PC-3 (cell line): ENCODE results near the gene DOP1B. TPM values are rescaled to one million over a fixed set of nuclear protein-coding genes. Genes with fewer than 3 reads are reported as not detected.
A peak's percentile ranks its signal among the peaks of the same experiment; 100 is the strongest.
"Not testable (repeated sequence)": the region's sequence is repeated elsewhere in the genome, so short reads cannot be mapped to it uniquely, and the experiment has no call there.

Experiments
- ATAC-seq: fragments of 200-7000 bp; cut with Tn5 transposase; 2 replicates; pipeline ENCODE4 v1.9.1; 2020; ENCODE audit warnings: mild to moderate bottlenecking, moderate library complexity
- BruUV-seq: library from RNA; stranded (reverse); fragments of 400-500 nt; replicated peaks from 2 replicates; lab custom pipeline; 2021; lab: Mats Ljungman, UMichigan
- CTCF ChIA-PET: fragments of 300-600 bp; sonication (Branson Sonifier 250); formaldehyde crosslinking; loops from one replicate; lab custom pipeline; 2022; ENCODE audit warnings: antibody characterized with exemption; lab: Charles Lee
- POLR2A ChIA-PET: fragments of 300-600 bp; sonication (Branson Sonifier 250); formaldehyde crosslinking; loops from one replicate; lab custom pipeline; 2022; ENCODE audit warnings: antibody characterized with exemption; ENCODE audit not compliant: unreplicated experiment; lab: Charles Lee
- DNase-seq: peaks from one replicate; pipeline ENCODE4 v3.0.0-alpha.2; 2015
- H2AFZ ChIP-seq: fragments of 300-600 bp; sonication (generic); 2 replicates; pipeline ENCODE4 v1.6.0; 2016; ENCODE audit warnings: antibody characterized with exemption, low read length
- H3F3A ChIP-seq: fragments of 300-600 bp; sonication (generic); one replicate; pipeline ENCODE4 v1.6.0; 2017; ENCODE audit warnings: antibody characterized with exemption, low read length, control low read depth, mild to moderate bottlenecking; ENCODE audit not compliant: unreplicated experiment
- H3K27ac ChIP-seq: fragments of 300-600 bp; sonication (generic); 2 replicates; pipeline ENCODE4 v1.5.1; 2016; ENCODE audit warnings: mild to moderate bottlenecking, low read length
- H3K27me3 ChIP-seq: fragments of 300-600 bp; sonication (generic); 2 replicates; pipeline ENCODE4 v1.6.1; 2016; ENCODE audit warnings: low read length, mixed read lengths
- H3K36me3 ChIP-seq: fragments of 300-600 bp; sonication (generic); 2 replicates; pipeline ENCODE4 v1.6.1; 2016; ENCODE audit warnings: low read depth, mixed run types, low read length, mixed read lengths
- H3K4me1 ChIP-seq: fragments of 300-600 bp; sonication (generic); 2 replicates; pipeline ENCODE4 v1.5.1; 2016; ENCODE audit warnings: low read length; ENCODE audit not compliant: insufficient read depth
- H3K4me2 ChIP-seq: fragments of 300-600 bp; sonication (generic); 2 replicates; pipeline ENCODE4 v1.6.0; 2016; ENCODE audit warnings: low read length
- H3K4me3 ChIP-seq: fragments of 300-600 bp; sonication (generic); 2 replicates; pipeline ENCODE4 v1.5.1; 2016; ENCODE audit warnings: mild to moderate bottlenecking, low read length, mixed read lengths
- H3K79me2 ChIP-seq: fragments of 300-600 bp; sonication (generic); 2 replicates; pipeline ENCODE4 v1.6.1; 2017; ENCODE audit warnings: low read length, mixed read lengths
- H3K9ac ChIP-seq: fragments of 300-600 bp; sonication (generic); 2 replicates; pipeline ENCODE4 v1.6.0; 2016; ENCODE audit warnings: mild to moderate bottlenecking, low read length
- H3K9me2 ChIP-seq: fragments of 300-600 bp; sonication (generic); replicated peaks from 2 replicates; pipeline ENCODE4 v1.6.1; 2016; ENCODE audit warnings: mixed run types, low read length, mixed read lengths
- H3K9me3 ChIP-seq: fragments of 300-600 bp; sonication (generic); 2 replicates; pipeline ENCODE4 v1.6.1; 2016; ENCODE audit warnings: low read length, mixed read lengths
- H4K20me1 ChIP-seq: fragments of 300-600 bp; sonication (generic); 2 replicates; pipeline ENCODE4 v1.6.1; 2016; ENCODE audit warnings: low read length, mixed read lengths
- EZH2 ChIP-seq: fragments of 300-600 bp; sonication (generic); IDR thresholded peaks from one replicate; pipeline ENCODE4 v1.6.1; 2017; ENCODE audit warnings: antibody characterized with exemption, mild to moderate bottlenecking, low read length; ENCODE audit not compliant: unreplicated experiment
- EZH2phosphoT487 ChIP-seq: fragments of 300-600 bp; sonication (generic); IDR thresholded peaks from 2 replicates; pipeline ENCODE4 v1.6.1; 2018; ENCODE audit warnings: mild to moderate bottlenecking, antibody characterized with exemption, low read length, borderline replicate concordance
- intact Hi-C: fragments of 100-400 bp; cut with micrococcal nuclease; formaldehyde crosslinking; loops from 2 replicates; pipeline ENCODE4 v1.9.0; 2023
- total RNA-seq: library from RNA; depleted of rRNA; stranded (reverse); fragments of >200 nt; gene quantifications from 2 replicates; pipeline ENCODE4 v1.2.3, GENCODE V29; 2014
- TF ChIP-seq, protein P1 (sequence below): fragments of 300-600 bp; sonication (generic); conservative IDR thresholded peaks from 2 replicates; pipeline ENCODE4 v1.5.1; 2017; ENCODE audit warnings: antibody characterized with exemption, low read depth, mild to moderate bottlenecking, low read length

Gene DOP1B
- total RNA-seq, 1 experiment from 2014 or later: 7.0 TPM

DNA sequence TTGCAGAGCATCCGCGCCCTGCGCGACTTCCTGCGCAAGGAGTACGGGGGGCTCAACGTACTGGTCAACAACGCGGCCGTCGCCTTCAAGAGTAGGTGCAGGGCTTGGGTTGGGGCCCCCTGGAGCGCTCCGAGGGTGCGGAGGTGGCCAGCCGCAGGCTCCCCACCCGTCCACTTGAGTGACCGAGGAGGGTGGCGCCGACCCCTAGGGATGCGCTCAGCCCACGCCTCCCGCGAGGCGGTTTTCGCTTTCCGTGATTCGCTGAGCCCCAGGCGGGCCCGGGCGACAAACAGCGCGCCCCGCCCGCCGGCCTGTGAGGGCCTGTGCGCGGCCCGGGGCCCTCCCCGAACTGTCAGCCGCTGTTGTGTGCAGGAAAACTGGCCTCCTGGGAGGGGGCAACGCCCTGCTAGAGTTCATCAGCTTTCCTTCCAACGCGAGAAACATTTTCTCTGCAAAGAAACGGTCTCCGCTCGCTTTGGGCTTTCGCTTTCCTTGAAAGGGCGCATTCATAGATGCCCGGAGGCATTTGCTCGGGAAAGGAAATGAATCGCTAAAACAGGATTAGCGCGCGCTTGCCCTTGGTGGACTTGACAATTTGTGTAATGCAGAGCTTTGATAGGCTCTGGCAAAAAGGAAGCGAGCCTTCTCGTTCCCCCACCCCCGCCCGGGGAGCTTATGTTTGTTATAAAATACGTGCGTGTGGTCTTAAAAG is 21.1 kb upstream of the DOP1B start:
- Histone ChIP-seq H3K27me3 (no peaks in the 10 kb centered on the region), H3K4me2 (peak overlapping the region; percentile 92)

DNA sequence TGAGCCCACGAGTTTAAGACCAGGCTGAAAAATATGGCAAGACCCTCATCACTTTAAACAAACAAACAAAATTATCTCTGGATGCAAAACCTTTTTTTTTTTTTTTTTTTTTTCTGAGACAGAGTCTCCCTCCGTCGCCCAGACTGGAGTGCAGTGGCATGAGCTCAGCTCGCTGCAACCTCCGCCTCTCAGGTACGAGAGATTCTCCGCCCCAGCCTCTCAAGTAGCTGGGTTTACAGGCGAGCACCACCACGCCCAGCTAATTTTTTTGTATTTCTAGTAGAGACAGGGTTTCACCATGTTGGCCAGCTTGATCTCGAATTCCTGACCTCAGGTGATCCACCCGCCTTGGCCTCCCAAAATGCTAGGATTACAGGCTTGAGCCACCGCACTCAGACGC is 16.8 kb upstream of the DOP1B start:
- intact Hi-C loops: loop anchor here (2.0 kb wide), 1 partner anchor 191 kb away; no protein-coding TSS in a partner anchor
- CTCF ChIA-PET, BruUV-seq: not testable (repeated sequence)

More for the DNA sequence above, 21.1 kb upstream of the DOP1B start:
- Histone ChIP-seq H3F3A (no peaks in the 10 kb centered on the region), H3K4me3 (peak overlapping the region; percentile 92), H3K27ac (peak overlapping the region; percentile 90), H3K9ac (peak overlapping the region; percentile 87), H3K9me3 (no peaks in the 10 kb centered on the region), H2AFZ (peak overlapping the region; percentile 69), H3K4me1 (peaks cover 21% of the 10 kb centered on the region), H4K20me1 (no peaks in the 10 kb centered on the region), H3K79me2 (peaks cover 25% of the 10 kb centered on the region), H3K36me3 (peaks cover 3% of the 10 kb centered on the region; the same call in 1 of the 2 replicates), H3K9me2 (no peaks in the 10 kb centered on the region)
- peak; percentile 90 for DNase-seq
- intact Hi-C loops: no loop called here
- BruUV-seq: no TSS peak
- ChIA-PET POLR2A (interaction anchor here (0.6 kb wide), 1 partner anchor 184 kb away, joined by 7 read pairs; the partner anchor contains the start of gene MORC3), CTCF (interaction anchor here (0.6 to 0.9 kb wide), 2 partner anchors 14 to 67 kb away, joined by 3 to 4 read pairs; no protein-coding TSS in a partner anchor)
- TF ChIP-seq EZH2 (no peak), EZH2phosphoT487 (no peak)
- TF ChIP-seq, protein P1, sequence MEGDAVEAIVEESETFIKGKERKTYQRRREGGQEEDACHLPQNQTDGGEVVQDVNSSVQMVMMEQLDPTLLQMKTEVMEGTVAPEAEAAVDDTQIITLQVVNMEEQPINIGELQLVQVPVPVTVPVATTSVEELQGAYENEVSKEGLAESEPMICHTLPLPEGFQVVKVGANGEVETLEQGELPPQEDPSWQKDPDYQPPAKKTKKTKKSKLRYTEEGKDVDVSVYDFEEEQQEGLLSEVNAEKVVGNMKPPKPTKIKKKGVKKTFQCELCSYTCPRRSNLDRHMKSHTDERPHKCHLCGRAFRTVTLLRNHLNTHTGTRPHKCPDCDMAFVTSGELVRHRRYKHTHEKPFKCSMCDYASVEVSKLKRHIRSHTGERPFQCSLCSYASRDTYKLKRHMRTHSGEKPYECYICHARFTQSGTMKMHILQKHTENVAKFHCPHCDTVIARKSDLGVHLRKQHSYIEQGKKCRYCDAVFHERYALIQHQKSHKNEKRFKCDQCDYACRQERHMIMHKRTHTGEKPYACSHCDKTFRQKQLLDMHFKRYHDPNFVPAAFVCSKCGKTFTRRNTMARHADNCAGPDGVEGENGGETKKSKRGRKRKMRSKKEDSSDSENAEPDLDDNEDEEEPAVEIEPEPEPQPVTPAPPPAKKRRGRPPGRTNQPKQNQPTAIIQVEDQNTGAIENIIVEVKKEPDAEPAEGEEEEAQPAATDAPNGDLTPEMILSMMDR: no peak
- ATAC-seq: peak; percentile 68

DNA sequence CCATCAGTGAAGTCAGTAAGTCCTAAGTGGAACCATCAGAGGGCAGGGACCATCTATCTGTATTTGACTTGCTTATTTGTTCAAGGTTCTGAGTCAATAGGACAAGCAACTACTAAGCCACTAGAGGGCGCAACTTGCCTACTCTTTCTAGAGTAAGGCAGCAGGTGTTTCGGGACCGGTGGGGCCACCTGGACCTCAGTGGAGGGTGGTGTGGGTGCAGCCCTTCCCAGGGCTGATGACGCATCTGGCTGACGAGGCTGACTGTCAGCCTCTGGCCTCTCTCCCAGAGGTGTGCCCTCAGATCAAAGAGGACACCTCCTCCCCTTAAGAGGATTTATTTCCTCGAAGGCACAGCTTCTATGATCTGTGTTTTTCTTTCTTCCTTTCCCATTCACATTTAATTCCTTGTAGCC is 15.1 kb upstream of the DOP1B start:
- H3K4me2 ChIP-seq: peak overlapping the region; percentile 69
- no peak overlapping the region for H2AFZ ChIP-seq

More for the DNA sequence above, 16.8 kb upstream of the DOP1B start:
- POLR2A ChIA-PET, H4K20me1 ChIP-seq, DNase-seq, H3K4me2 ChIP-seq, ATAC-seq, H3K9me2 ChIP-seq, H3K27ac ChIP-seq, H3K9ac ChIP-seq, H3K36me3 ChIP-seq, H3K27me3 ChIP-seq, H2AFZ ChIP-seq, H3K9me3 ChIP-seq, H3F3A ChIP-seq, H3K4me3 ChIP-seq: not testable (repeated sequence)
- peaks cover 23% of the 10 kb centered on the region for H3K4me1 ChIP-seq
- H3K79me2 ChIP-seq: peaks cover 28% of the 10 kb centered on the region

DNA sequence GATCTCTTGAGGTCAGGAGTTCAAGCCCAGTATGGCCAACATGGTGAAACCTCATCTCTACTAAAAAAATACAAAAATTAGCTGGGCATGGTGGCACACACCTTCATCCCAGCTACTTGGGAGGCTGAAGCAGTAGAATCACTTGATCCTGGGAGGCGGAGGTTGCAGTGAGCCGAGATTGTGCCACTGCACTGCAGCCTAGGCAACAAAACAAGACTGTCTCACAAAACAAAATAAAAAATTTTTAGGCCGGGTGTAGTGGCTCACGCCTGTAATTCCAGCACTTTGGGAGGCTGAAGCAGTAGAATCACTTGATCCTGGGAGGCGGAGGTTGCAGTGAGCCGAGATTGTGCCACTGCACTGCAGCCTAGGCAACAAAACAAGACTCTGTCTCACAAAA is 12.4 kb upstream of the DOP1B start:
- ATAC-seq, H3K9me3 ChIP-seq, intact Hi-C loops, POLR2A ChIA-PET, DNase-seq, H3F3A ChIP-seq, H2AFZ ChIP-seq, H3K27ac ChIP-seq, H3K4me3 ChIP-seq, H3K4me2 ChIP-seq, BruUV-seq, H3K79me2 ChIP-seq, H3K9me2 ChIP-seq, H3K9ac ChIP-seq, CTCF ChIA-PET, H4K20me1 ChIP-seq, H3K27me3 ChIP-seq: not testable (repeated sequence)
- Histone ChIP-seq H3K4me1 (peaks cover 13% of the 10 kb centered on the region), H3K36me3 (peaks cover 14% of the 10 kb centered on the region; the same call in 1 of the 2 replicates)

More for the DNA sequence above, 15.1 kb upstream of the DOP1B start:
- H3K27ac ChIP-seq: peak overlapping the region; percentile 84
- ChIA-PET POLR2A (interaction anchor here (0.6 kb wide), 1 partner anchor 100 kb away, joined by 3 read pairs; no protein-coding TSS in a partner anchor), CTCF (no interaction called here)
- intact Hi-C loops: loop anchor here (1.0 to 2.0 kb wide), 4 partner anchors 15 to 189 kb away; partner anchors contain the start of genes DOP1B and MORC3
- H3K27me3 ChIP-seq: no peaks in the 10 kb centered on the region
- peaks cover 14% of the 10 kb centered on the region; the same call in 1 of the 2 replicates for H3K36me3 ChIP-seq
- no peaks in the 10 kb centered on the region for H3K9me2 ChIP-seq
- no peaks in the 10 kb centered on the region for H3F3A ChIP-seq
- H3K4me3 ChIP-seq: no peak overlapping the region
- no peaks in the 10 kb centered on the region for H4K20me1 ChIP-seq
- H3K9ac ChIP-seq: peak overlapping the region; percentile 44; the same call in 1 of the 2 replicates
- TF ChIP-seq EZH2phosphoT487 (no peak), EZH2 (no peak)
- TF ChIP-seq, protein P1: peak; percentile 96
- no TSS peak for BruUV-seq
- H3K4me1 ChIP-seq: peaks cover 19% of the 10 kb centered on the region
- DNase-seq (peak; percentile 100), ATAC-seq (peak; percentile 99)
- no peaks in the 10 kb centered on the region for H3K9me3 ChIP-seq
- H3K79me2 ChIP-seq: peaks cover 17% of the 10 kb centered on the region
